GM12875 (cell line): Measurements from ENCODE around the gene CMPK1.

ENCODE experiments used
- H3K4me3 ChIP-seq: one replicate; pipeline ENCODE4 v1.5.1; 2011; ENCODE audit warnings: low read depth, low read length, control low read depth
- TF ChIP-seq, protein P1 (sequence below): IDR thresholded peaks from 2 replicates; pipeline ENCODE4 v1.5.1; 2011; ENCODE audit warnings: low read depth, mild to moderate bottlenecking, control low read depth, inconsistent platforms, low read length, moderate library complexity, borderline replicate concordance; ENCODE audit not compliant: insufficient read depth

The CMPK1 gene

DNA sequence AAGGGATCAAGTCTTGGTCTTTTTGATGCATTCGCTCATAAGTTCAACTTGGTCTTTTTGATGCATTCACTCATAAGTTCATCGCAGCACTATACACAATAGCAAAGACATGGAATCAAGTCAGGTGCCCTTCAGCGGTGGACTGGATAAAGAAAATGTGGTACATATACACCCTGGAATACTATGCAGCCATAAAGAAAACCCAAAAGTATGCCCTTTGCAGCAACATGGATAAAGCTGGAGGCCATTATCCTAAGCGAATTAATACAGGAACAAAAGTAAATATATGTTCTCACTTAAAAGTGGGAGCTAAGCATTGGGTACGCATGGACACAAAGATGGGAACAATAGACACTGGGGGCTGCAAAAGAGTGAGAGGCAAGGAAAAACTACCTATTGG, 52.7 kb downstream of the CMPK1 start:
- H3K4me3 ChIP-seq, result no peak overlapping the region
- TF ChIP-seq, protein P1, sequence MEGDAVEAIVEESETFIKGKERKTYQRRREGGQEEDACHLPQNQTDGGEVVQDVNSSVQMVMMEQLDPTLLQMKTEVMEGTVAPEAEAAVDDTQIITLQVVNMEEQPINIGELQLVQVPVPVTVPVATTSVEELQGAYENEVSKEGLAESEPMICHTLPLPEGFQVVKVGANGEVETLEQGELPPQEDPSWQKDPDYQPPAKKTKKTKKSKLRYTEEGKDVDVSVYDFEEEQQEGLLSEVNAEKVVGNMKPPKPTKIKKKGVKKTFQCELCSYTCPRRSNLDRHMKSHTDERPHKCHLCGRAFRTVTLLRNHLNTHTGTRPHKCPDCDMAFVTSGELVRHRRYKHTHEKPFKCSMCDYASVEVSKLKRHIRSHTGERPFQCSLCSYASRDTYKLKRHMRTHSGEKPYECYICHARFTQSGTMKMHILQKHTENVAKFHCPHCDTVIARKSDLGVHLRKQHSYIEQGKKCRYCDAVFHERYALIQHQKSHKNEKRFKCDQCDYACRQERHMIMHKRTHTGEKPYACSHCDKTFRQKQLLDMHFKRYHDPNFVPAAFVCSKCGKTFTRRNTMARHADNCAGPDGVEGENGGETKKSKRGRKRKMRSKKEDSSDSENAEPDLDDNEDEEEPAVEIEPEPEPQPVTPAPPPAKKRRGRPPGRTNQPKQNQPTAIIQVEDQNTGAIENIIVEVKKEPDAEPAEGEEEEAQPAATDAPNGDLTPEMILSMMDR, result no peak

DNA sequence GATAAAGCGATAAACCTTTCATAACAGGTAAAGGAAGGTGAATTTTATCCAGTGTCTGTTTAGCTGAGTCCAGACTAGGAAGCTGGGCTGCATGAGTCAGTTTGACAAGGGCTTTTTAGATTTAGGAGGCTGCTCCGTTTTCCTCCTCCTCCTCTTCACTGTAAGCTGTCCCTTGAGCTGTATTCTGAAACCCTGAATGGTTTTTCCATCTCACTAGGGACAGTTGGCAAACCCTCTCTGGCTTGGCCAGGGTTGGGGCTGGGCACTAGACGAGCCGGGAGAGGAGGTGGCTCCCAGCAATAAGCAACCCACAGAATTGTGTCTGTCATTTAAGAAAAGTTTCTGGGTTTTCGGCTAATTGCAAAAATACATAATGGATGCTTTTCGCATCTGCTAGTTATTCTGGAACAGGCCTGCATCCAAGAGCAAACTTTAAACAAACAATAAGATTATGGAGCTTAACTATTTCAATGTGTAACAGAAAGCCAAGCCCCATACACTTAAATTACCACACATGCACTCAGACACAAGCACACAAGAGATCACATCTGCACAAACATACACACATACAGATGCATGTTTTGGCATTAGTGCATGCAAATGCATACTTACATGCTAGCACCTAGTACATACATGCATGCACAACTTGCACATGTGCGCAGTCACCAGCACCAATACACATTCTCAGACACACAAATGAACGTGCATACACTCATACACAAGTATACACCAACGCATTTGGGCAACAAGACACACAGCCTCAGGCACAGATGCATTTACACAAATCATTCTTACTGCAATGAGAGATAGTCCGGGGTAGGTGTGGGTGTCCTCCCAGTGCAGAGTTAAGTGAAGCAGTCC, 54.7 kb downstream of the CMPK1 start:
- TF ChIP-seq, protein P1, result no peak
- H3K4me3 ChIP-seq, result no peak overlapping the region

DNA sequence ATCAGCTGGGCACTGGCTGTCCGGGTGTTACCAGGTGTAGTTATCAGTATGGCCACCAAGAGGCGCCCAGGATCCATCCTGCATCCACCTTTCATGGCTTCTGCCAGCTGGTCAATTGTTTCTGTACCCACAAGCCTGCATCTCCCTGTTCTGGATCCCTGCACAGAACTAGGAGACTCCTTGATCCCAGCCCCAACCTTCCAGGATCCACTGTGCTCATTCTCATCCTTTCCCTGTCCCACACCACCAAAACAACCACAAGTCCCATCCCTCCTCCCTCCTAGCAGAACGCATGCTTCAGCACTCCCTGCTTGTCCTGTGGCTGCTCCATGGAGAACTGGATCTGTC, 55.3 kb downstream of the CMPK1 start:
- TF ChIP-seq, protein P1, result peak; percentile 91
- H3K4me3 ChIP-seq, result no peak overlapping the region

DNA sequence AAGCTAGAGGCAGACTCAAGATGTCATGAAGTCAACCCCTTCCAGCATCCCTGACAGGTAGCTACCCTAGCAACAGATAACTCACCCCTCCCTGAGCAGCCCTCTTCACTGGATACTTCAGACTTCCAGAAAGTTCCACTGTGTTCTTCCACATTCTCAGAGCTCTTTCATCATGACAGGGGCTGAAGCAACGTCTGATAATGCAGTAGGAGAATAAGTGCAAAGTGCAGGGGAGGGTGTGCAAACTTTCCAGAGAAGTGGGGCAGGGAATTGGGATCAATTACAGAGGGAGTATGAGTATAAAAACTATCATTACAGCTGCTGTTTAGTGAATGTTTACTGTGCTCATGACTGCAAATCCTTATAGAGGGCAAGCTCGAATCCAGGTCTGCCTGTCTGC, 56.1 kb downstream of the CMPK1 start:
- no peak overlapping the region for H3K4me3 ChIP-seq
- TF ChIP-seq, protein P1, result no peak

DNA sequence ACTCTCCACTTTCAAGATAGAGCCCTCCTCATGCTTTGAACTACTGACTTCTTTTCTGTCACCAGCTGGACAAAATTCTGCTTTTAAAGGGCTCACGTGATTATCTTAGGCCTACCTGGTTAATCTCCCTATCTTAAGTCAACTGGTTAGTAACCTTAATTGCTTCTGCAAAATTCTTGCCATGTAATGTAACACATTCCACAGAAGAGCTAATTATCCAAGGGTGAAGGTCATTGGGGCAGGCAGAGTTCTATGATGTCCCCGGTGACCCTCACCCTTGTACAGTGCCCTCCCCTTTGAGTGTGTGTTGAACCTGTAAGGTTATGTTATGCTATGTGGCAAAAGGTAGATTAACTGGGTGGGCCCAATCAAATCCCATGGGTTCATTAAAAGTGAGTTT, 57.3 kb downstream of the CMPK1 start:
- TF ChIP-seq, protein P1, result no peak
- no peak overlapping the region for H3K4me3 ChIP-seq

DNA sequence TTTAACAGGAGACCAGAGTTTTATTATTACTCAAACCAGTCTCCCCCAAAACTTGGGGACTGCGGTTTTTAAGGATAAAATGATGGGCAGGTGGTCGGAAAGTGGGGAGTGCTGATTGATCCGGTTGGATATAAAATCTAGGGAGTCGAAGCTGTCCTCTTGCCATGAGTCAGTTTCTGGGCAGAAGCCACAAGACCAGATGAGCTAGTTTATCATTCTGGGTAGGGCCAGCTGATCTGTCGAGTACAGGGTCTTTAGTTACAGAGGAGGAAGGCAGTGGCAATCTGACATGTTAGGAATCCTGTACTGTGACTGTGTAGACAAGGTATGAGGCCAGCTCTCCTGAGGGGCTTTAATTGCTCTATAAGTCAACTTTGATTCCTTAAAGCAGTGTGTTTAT, 59.6 kb downstream of the CMPK1 start:
- no peak overlapping the region for H3K4me3 ChIP-seq
- TF ChIP-seq, protein P1, result no peak

DNA sequence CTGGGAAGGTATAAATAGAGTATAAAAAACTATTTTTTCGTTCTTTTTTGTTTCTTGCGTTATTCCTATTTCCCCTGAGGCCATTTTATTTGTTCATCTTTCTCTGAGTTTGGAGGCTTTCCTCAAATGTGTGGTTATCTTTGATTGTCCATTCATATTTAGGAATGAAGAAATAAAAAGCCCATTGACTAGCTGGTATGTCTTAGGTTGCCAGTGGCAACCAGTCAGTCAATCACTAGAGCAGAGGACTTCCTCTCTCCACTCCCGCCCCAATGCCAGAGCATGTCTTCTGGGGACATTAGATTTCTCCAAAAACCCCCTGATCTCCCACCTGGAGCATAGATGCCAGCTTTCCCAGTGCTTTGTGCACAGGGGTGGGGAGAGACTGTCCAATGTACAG, 61.8 kb downstream of the CMPK1 start:
- TF ChIP-seq, protein P1, result no peak

More for the DNA sequence above, 61.8 kb downstream of the CMPK1 start:
- no peak overlapping the region for H3K4me3 ChIP-seq
